Measurements from ENCODE around the gene SCYL2.

The SCYL2 gene

DNA sequence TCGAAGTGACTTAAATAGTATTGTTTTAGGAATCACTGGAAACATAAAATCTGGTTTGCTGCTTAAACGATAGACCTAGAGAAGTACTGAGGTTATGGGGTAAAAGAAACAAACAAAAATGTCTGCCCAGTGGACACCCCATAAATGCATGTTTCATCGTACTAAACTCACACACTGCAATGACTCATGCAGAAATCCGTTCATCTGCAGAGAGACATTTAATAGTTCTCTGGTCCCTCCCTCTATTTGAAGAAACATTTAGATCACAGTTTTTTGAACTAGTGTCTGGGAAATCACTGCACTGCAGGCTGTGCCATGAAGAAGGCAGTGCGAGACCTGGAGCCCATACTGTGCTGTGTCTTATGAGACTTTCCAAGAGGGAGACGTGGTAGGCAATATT lies 115.4 kb downstream of the SCYL2 start:
- TF ChIP-seq, protein P1, sequence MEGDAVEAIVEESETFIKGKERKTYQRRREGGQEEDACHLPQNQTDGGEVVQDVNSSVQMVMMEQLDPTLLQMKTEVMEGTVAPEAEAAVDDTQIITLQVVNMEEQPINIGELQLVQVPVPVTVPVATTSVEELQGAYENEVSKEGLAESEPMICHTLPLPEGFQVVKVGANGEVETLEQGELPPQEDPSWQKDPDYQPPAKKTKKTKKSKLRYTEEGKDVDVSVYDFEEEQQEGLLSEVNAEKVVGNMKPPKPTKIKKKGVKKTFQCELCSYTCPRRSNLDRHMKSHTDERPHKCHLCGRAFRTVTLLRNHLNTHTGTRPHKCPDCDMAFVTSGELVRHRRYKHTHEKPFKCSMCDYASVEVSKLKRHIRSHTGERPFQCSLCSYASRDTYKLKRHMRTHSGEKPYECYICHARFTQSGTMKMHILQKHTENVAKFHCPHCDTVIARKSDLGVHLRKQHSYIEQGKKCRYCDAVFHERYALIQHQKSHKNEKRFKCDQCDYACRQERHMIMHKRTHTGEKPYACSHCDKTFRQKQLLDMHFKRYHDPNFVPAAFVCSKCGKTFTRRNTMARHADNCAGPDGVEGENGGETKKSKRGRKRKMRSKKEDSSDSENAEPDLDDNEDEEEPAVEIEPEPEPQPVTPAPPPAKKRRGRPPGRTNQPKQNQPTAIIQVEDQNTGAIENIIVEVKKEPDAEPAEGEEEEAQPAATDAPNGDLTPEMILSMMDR (IDR thresholded peaks at IDR 0.05) = no peak

DNA sequence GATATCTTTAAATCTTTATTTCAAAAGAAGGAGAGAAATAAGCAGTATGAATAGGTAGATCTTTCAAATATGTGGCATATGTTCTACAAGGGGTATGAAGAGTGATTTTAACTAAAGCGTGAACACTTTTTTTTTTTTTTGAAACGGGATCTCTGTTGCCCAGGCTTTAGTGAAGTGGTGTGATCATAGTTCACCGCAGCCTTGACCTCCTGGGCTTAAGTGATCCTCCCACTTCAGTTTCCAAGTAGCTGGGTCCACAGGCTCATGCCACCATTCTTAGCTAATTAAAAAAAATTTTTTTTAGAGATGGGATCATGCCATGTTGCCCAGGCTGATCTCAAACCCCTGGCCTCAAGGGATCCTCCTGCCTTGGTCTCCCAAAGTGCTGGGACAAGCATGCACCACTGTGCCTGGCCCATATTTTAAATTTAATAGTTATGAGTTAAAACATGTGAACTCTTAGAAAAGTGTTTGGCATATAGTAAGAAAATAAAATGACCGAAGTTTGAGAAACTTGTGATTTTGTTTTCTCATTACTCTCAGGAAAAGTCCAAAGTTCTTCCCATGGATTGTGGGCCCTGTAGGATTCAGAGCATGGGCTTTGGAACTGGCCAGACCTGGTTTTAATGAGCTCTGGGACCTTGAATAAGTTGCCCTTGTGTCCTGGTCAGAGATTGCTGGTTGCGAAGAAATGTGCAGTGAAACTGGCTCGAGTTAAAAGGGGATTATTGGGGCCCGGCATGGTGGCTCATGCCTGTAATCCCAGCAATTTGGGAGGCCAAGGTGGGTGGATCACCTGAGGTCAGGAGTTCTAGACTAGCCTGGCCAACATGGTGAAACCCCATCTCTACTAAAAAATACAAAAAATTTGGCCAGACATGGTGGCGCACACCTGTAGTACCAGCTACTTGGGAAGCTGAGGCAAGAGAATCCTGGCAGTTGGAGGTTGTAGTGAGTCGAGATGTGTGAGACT lies 116.9 kb downstream of the SCYL2 start:
- TF ChIP-seq, protein P1 (IDR thresholded peaks at IDR 0.05) = no peak

DNA sequence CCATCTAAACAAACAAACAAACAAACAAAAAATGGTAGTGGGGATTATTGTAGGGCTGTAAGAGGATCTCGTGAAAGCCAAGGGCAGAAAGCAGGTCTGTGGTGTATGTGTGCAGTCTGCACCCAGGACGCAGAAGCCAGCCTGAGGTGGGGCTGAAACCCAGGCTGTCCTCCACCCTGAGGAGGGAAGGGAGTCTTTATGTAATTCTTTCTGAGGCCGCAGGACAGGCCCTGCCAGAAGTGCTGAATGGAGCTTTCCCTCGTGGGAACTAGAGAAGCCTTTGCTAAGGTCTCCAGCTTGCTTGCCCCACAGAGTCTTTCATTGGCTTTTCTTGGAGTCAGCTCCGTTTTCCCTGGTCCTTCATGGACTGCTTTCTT lies 117.6 kb downstream of the SCYL2 start:
- TF ChIP-seq, protein P1 (IDR thresholded peaks at IDR 0.05) = no peak

DNA sequence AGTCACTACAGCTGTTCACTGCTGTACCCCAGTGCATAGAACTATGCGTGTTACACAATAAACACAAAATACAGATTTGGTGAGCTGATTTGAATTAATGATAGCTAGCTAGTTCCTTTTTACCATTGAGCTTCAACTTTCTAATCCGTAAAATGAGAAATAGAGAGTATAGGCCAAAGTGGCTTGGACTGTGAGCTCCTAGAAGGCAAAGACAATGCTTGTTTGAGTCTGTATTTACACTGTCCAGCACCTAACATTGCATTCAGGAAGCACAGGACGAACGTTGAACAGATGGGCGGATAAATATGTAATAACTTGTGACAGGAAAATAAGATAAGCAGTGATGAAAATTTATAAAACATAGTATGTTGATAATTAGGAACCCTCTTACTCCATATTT lies 121.4 kb downstream of the SCYL2 start:
- TF ChIP-seq, protein P1 (IDR thresholded peaks at IDR 0.05) = no peak
